Raji (cell line): ENCODE measurements around the gene FAM200B.

Experiments
- POLR2A ChIP-seq: IDR thresholded peaks from 2 replicates; pipeline ENCODE4 v1.6.1; 2011; ENCODE audit warnings: low read depth, low read length, control low read depth; ENCODE audit not compliant: insufficient read depth

The FAM200B gene

GRCh38 chr4:15658136-15658770 is 23.4 kb upstream of the FAM200B start:
- TF ChIP-seq POLR2A: no peak

- no peak for TF ChIP-seq POLR2A
Measured at GRCh38 chr4:15658781-15659180, 22.8 kb upstream of the FAM200B start.

- no peak for TF ChIP-seq POLR2A
Measured at GRCh38 chr4:15659768-15660570, 21.7 kb upstream of the FAM200B start.

- no peak for TF ChIP-seq POLR2A
Measured at GRCh38 chr4:15665753-15666365, 15.8 kb upstream of the FAM200B start.

- TF ChIP-seq POLR2A: no peak
Measured at GRCh38 chr4:15667006-15667405, 14.6 kb upstream of the FAM200B start.

GRCh38 chr4:15668566-15669435 is 12.8 kb upstream of the FAM200B start:
- no peak for TF ChIP-seq POLR2A

- TF ChIP-seq POLR2A: no peak
Measured at GRCh38 chr4:15670576-15670975, 11.1 kb upstream of the FAM200B start.

GRCh38 chr4:15672101-15672500 is 9.5 kb upstream of the FAM200B start:
- TF ChIP-seq POLR2A: no peak

GRCh38 chr4:15673337-15673736 is 8.3 kb upstream of the FAM200B start:
- no peak for TF ChIP-seq POLR2A

GRCh38 chr4:15674046-15674445 is 7.6 kb upstream of the FAM200B start:
- TF ChIP-seq POLR2A: no peak

- TF ChIP-seq POLR2A: no peak
Measured at GRCh38 chr4:15674926-15675325, 6.7 kb upstream of the FAM200B start.

GRCh38 chr4:15675356-15675755 is 6.3 kb upstream of the FAM200B start:
- no peak for TF ChIP-seq POLR2A

- no peak for TF ChIP-seq POLR2A
Measured at GRCh38 chr4:15676039-15676438, 5.6 kb upstream of the FAM200B start.

GRCh38 chr4:15676899-15677298 is 4.7 kb upstream of the FAM200B start:
- no peak for TF ChIP-seq POLR2A

GRCh38 chr4:15677507-15677988 is 4.1 kb upstream of the FAM200B start:
- no peak for TF ChIP-seq POLR2A
